ENCODE data around the gene CSPG4. TPM values are rescaled to one million over a fixed set of nuclear protein-coding genes. Genes with fewer than 3 reads are reported as not detected.

CSPG4 gene
- total and polyA plus RNA-seq, 2 of the 4 experiments (the other 2 are of a cell fraction): 12.4 to 28.4 TPM

DNA sequence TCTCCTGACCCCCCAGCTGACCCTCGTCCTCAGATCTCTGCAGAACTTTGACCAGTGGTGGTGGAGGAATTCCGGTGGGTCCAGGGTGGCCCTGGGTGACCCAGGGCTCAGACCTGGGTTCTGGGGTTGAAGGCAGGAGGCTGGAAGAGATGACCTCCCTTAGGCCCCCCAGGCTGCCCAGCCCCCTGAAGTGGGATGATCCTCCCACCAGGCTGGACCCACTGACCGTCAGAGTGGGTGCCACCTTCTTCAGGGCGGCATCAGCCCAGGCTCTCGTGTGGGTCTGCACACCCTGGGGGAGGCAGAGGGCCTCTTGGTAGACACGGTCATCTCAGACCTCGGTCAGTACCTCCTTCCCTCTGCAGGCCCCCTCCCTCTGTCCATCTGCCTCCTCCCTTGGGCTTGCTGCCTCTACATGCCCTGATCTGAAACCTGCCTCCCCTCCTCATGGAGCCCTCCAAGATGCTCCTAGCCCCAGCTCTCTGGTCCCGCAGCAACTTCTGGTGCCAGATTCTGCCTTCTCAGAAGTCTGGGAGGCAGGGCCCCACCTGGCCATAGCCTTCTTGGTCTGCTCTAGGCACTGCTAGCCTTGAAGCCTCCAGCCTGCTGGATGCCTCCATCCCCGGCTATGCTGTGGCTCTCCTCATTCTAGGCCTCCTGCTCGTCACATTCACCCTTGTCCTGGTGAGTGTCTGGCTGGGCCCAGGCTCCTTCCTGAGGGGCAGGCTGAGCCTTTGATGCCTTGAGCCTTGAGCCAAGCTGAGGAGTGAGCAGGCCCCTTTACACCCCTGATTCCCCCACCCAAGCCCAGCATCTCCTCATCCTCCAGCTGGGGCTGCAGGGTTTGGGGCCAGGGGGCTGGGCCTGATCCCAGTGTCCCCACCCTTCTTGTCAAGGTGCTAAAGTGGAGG is 49.1 kb upstream of the CSPG4 start (continued):
- TF ChIP-seq RCOR1 (IDR thresholded peaks at IDR 0.05; ENCODE audit: insufficient replicate concordance, low read length): no peak
- no peak for TF ChIP-seq POLR2A (IDR thresholded peaks at IDR 0.05; ENCODE audit: low read depth, low read length)

DNA sequence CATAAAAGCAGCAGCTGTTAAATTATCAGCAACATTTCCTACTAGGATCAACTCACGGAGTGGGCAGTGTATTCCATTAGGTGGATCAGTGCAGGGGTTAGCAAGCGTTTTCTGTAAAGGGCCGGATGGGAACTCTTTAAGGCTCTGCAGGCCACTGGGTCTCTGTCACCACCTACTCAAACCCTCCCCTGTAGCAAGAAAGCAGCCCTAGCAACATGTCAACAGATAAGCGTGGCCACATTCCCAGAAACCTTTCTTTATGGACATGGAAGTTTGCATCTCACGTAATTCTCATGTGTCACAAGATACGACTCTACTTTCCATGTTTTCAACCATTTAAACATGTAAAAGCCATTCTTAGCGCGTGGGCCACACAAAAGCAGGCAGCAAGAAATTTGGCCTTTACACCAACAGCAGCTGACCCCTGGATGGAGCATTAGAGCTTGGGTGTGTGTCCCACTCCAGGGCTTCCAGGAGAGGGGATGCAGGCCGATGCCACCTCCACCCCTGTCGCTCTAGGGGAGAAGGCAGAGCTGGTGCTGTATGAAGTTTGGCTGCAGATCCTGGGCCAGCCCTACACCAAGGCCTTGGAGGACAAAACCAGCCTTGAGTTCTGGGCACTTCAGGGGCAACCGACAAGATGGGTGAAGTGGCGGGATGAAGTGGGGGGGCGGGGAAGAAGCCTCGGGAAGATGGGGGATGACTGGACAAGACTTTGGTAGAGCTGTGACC is 48.2 kb upstream of the CSPG4 start:
- BruUV-seq (replicated peaks): no TSS peak
- no peak overlapping the region for H2BK15ac ChIP-seq (ENCODE audit: low read depth, low read length)
- DNase-seq: no peak
- H4K20me1 ChIP-seq (ENCODE audit: insufficient read depth, low read length): no peaks in the 10 kb centered on the region
- no peak for ATAC-seq (ENCODE audit: low read depth)
- no peaks in the 10 kb centered on the region; the same call in 1 of the 2 replicates for H3K27me3 ChIP-seq (ENCODE audit: control insufficient read depth, insufficient read depth, low read length)
- H3K9ac ChIP-seq (ENCODE audit: low read depth, low read length): no peak overlapping the region
- POLR2A ChIA-PET (ENCODE audit: unreplicated experiment): no interaction called here
- H3K4me2 ChIP-seq (ENCODE audit: low read depth, low read length): no peak overlapping the region
- no peak overlapping the region for H2AK9ac ChIP-seq (replicated peaks; ENCODE audit: low read depth, low read length, poor library complexity)
- no peak overlapping the region for H4K8ac ChIP-seq (ENCODE audit: low read depth in 2 of 2, low read length in 2 of 2)
- peaks cover 0 to 6% of the 10 kb centered on the region in 2 experiments; a peak in 1 of 4 replicates for H3K79me1 ChIP-seq (ENCODE audit: low read depth in 1 of 2, low read length in 2 of 2)
- peaks cover 2% of the 10 kb centered on the region for H3K4me1 ChIP-seq (ENCODE audit: control insufficient read depth, insufficient read depth, low read length)
- H4K5ac ChIP-seq (ENCODE audit: low read depth, low read length): no peak overlapping the region
- no peak overlapping the region for H2AFZ ChIP-seq (replicated peaks; ENCODE audit: low read length, poor library complexity)
- in situ Hi-C loops (cut with MboI; ENCODE audit: low sequenced_read_pairs) (no loop called here), intact Hi-C loops (cut with micrococcal nuclease) (no loop called here), dilution Hi-C loops (cut with HindIII; ENCODE audit: low sequenced_read_pairs, unreplicated experiment) (no loop called here)
- H3K14ac ChIP-seq (replicated peaks; ENCODE audit: low read depth, low read length): no peak overlapping the region
- CTCF ChIA-PET: no interaction called here
- WGBS, 2 experiments (ENCODE audit: extremely low coverage in 2 of 2, insufficient read length in 1 of 2): 70% methylated on average over 4 of the region's 14 CpGs; no CpG with 5 or more reads in 1 of the 2 experiments
- no peak overlapping the region for H3K4me3 ChIP-seq (ENCODE audit: insufficient read depth, low read depth, low read length)
- H3K56ac ChIP-seq (ENCODE audit: extremely low read depth, insufficient read depth, low read length): no peak overlapping the region
- H2BK20ac ChIP-seq (ENCODE audit: low read depth, low read length): no peak overlapping the region
- no peak overlapping the region for H3K4ac ChIP-seq (ENCODE audit: low read depth, low read length)
- no peak overlapping the region for H3K23ac ChIP-seq (ENCODE audit: low read depth, low read length)
- H3K9me1 ChIP-seq (ENCODE audit: insufficient read depth, low read length): peaks cover 3% of the 10 kb centered on the region
- no peaks in the 10 kb centered on the region for H3K36me3 ChIP-seq (ENCODE audit: control insufficient read depth, insufficient read depth, low read length)
- TF ChIP-seq RFX5 (IDR thresholded peaks at IDR 0.05; ENCODE audit: low read depth, low read length) (no peak), POLR2A (IDR thresholded peaks at IDR 0.05; ENCODE audit: low read depth, low read length) (no peak), MAZ (IDR thresholded peaks at IDR 0.05; ENCODE audit: borderline replicate concordance, low read depth, low read length) (no peak), CHD1 (IDR thresholded peaks at IDR 0.05; ENCODE audit: low read depth, low read length) (no peak), BHLHE40 (IDR thresholded peaks at IDR 0.05; ENCODE audit: low read depth, low read length) (no peak), FOS (IDR thresholded peaks at IDR 0.05; ENCODE audit: low read depth, low read length) (no peak), NFE2L2 (IDR thresholded peaks at IDR 0.05; ENCODE audit: low read depth, low read length) (no peak), MXI1 (IDR thresholded peaks at IDR 0.05; ENCODE audit: borderline replicate concordance, low read depth, low read length) (no peak), CEBPB (IDR thresholded peaks at IDR 0.05; ENCODE audit: low read depth, low read length) (no peak), USF2 (IDR thresholded peaks at IDR 0.05; ENCODE audit: low read depth, low read length) (no peak)
- TF ChIP-seq, protein P1, sequence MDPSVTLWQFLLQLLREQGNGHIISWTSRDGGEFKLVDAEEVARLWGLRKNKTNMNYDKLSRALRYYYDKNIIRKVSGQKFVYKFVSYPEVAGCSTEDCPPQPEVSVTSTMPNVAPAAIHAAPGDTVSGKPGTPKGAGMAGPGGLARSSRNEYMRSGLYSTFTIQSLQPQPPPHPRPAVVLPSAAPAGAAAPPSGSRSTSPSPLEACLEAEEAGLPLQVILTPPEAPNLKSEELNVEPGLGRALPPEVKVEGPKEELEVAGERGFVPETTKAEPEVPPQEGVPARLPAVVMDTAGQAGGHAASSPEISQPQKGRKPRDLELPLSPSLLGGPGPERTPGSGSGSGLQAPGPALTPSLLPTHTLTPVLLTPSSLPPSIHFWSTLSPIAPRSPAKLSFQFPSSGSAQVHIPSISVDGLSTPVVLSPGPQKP (IDR thresholded peaks at IDR 0.05; ENCODE audit: borderline replicate concordance, low read depth, low read length): no peak
- H2AK5ac ChIP-seq (ENCODE audit: low read depth, low read length): no peak overlapping the region
- H3K18ac ChIP-seq (ENCODE audit: low read depth, low read length): no peak overlapping the region
- no peak overlapping the region for H3K27ac ChIP-seq (ENCODE audit: insufficient read depth, low read length)
- no peak overlapping the region for H2BK5ac ChIP-seq (ENCODE audit: low read depth, low read length, poor library complexity, severe bottlenecking)
- no peak overlapping the region for H2BK120ac ChIP-seq (ENCODE audit: low read depth, low read length)
- H4K91ac ChIP-seq (ENCODE audit: insufficient read depth, low read depth, low read length): no peak overlapping the region
- no peaks in the 10 kb centered on the region for H3K9me3 ChIP-seq (ENCODE audit: control insufficient read depth, insufficient read depth, low read length)

Data from IMR-90 (cell line).